ENCODE measurements around the gene MAPK10. TPM values are rescaled to one million over a fixed set of nuclear protein-coding genes. Genes with fewer than 3 reads are reported as not detected.

Gene MAPK10
- total and polyA plus RNA-seq, 2 of the 8 experiments (the other 6 are each of a cell fraction or from before 2014, with no cell fraction given), result 2.5 to 3.1 TPM

- no peak for TF ChIP-seq CHD7 (IDR thresholded peaks at IDR 0.05; ENCODE audit: insufficient replicate concordance, low read length)
- TF ChIP-seq USF2 (IDR thresholded peaks at IDR 0.05; ENCODE audit: low read length), result no peak
- TF ChIP-seq, protein P1, sequence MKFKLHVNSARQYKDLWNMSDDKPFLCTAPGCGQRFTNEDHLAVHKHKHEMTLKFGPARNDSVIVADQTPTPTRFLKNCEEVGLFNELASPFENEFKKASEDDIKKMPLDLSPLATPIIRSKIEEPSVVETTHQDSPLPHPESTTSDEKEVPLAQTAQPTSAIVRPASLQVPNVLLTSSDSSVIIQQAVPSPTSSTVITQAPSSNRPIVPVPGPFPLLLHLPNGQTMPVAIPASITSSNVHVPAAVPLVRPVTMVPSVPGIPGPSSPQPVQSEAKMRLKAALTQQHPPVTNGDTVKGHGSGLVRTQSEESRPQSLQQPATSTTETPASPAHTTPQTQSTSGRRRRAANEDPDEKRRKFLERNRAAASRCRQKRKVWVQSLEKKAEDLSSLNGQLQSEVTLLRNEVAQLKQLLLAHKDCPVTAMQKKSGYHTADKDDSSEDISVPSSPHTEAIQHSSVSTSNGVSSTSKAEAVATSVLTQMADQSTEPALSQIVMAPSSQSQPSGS (IDR thresholded peaks at IDR 0.05; ENCODE audit: low read length), result no peak
- no peak for TF ChIP-seq TEAD4 (IDR thresholded peaks at IDR 0.05; ENCODE audit: low read depth, low read length)
- no peak for TF ChIP-seq KDM5A (IDR thresholded peaks at IDR 0.05; ENCODE audit: low read length)
- no peak for TF ChIP-seq HDAC2 (IDR thresholded peaks at IDR 0.05; ENCODE audit: borderline replicate concordance in 1 of 2, low read depth in 2 of 2, low read length in 2 of 2)
- TF ChIP-seq E2F6 (IDR thresholded peaks at IDR 0.05), result no peak
These were observed 207.4 kb downstream of the MAPK10 start (continued) for GRCh38 chr4:86152454-86152853.
